Measurements from ENCODE around the gene MCM9. TPM values are rescaled to one million over a fixed set of nuclear protein-coding genes. Genes with fewer than 3 reads are reported as not detected.

The MCM9 gene
- total RNA-seq, 1 donor from 2014 or later = 6.0 TPM

GRCh38 chr6:118935331-118935668 is 341 bp upstream of the MCM9 start:
- DNase-seq = no peak
- ATAC-seq = no peak
- intact Hi-C loops (cut with micrococcal nuclease) = no loop called here

- intact Hi-C loops (cut with micrococcal nuclease) = no loop called here
- ATAC-seq (no peak), DNase-seq (no peak)
Measured at GRCh38 chr6:118933855-118934460, 1.0 kb downstream of the MCM9 start.

- ATAC-seq = no peak
- intact Hi-C loops (cut with micrococcal nuclease) = no loop called here
- DNase-seq = no peak
Measured at GRCh38 chr6:118932421-118932820, 2.5 kb downstream of the MCM9 start.

- DNase-seq = no peak
- no peak for ATAC-seq
- intact Hi-C loops (cut with micrococcal nuclease) = no loop called here
Measured at GRCh38 chr6:118931436-118931835, 3.5 kb downstream of the MCM9 start.

GRCh38 chr6:118930680-118931079 is 4.3 kb downstream of the MCM9 start:
- intact Hi-C loops (cut with micrococcal nuclease) = no loop called here
- no peak for DNase-seq

GRCh38 chr6:118923035-118923434 is 11.9 kb downstream of the MCM9 start:
- DNase-seq (no peak), ATAC-seq (no peak)
- intact Hi-C loops (cut with micrococcal nuclease) = no loop called here

More at GRCh38 chr6:118930680-118931079, 4.3 kb downstream of the MCM9 start:
- ATAC-seq = no peak

GRCh38 chr6:118921084-118921483 is 13.9 kb downstream of the MCM9 start:
- no peak for DNase-seq
- no peak for ATAC-seq

GRCh38 chr6:118918329-118918725 is 16.6 kb downstream of the MCM9 start:
- intact Hi-C loops (cut with micrococcal nuclease) = no loop called here
- no peak for ATAC-seq
- no peak for DNase-seq

More at GRCh38 chr6:118921084-118921483, 13.9 kb downstream of the MCM9 start:
- intact Hi-C loops (cut with micrococcal nuclease) = no loop called here

GRCh38 chr6:118917546-118918328 is 17.2 kb downstream of the MCM9 start:
- ATAC-seq (no peak), DNase-seq (no peak)
- intact Hi-C loops (cut with micrococcal nuclease) = no loop called here

GRCh38 chr6:118914598-118914997 is 20.4 kb downstream of the MCM9 start:
- DNase-seq (no peak), ATAC-seq (no peak)
- intact Hi-C loops (cut with micrococcal nuclease) = no loop called here

GRCh38 chr6:118913161-118913560 is 21.8 kb downstream of the MCM9 start:
- intact Hi-C loops (cut with micrococcal nuclease) = no loop called here
- no peak for ATAC-seq
- DNase-seq = no peak

GRCh38 chr6:118912646-118913045 is 22.3 kb downstream of the MCM9 start:
- no peak for ATAC-seq
- DNase-seq = no peak
- intact Hi-C loops (cut with micrococcal nuclease) = no loop called here

GRCh38 chr6:118908441-118908840 is 26.5 kb downstream of the MCM9 start:
- intact Hi-C loops (cut with micrococcal nuclease) = no loop called here
- ATAC-seq = no peak
- no peak for DNase-seq

- intact Hi-C loops (cut with micrococcal nuclease) = no loop called here
- DNase-seq (no peak), ATAC-seq (no peak)
Measured at GRCh38 chr6:118905851-118906250, 29.1 kb downstream of the MCM9 start.

GRCh38 chr6:118905084-118905483 is 29.9 kb downstream of the MCM9 start:
- intact Hi-C loops (cut with micrococcal nuclease) = no loop called here
- DNase-seq (no peak), ATAC-seq (no peak)

GRCh38 chr6:118903691-118904090 is 31.3 kb downstream of the MCM9 start:
- no peak for DNase-seq
- intact Hi-C loops (cut with micrococcal nuclease) = no loop called here
- ATAC-seq = no peak

- intact Hi-C loops (cut with micrococcal nuclease) = no loop called here
- no peak for ATAC-seq
Measured at GRCh38 chr6:118903138-118903537, 31.8 kb downstream of the MCM9 start.

GRCh38 chr6:118902726-118903125 is 32.2 kb downstream of the MCM9 start:
- no peak for DNase-seq
- intact Hi-C loops (cut with micrococcal nuclease) = no loop called here
- ATAC-seq = no peak

More at GRCh38 chr6:118903138-118903537, 31.8 kb downstream of the MCM9 start:
- DNase-seq = no peak

GRCh38 chr6:118899948-118900347 is 35.0 kb downstream of the MCM9 start:
- no peak for ATAC-seq
- no peak for DNase-seq
- intact Hi-C loops (cut with micrococcal nuclease) = no loop called here

- DNase-seq = no peak
- ATAC-seq = no peak
- intact Hi-C loops (cut with micrococcal nuclease) = no loop called here
Measured at GRCh38 chr6:118897386-118897785, 37.6 kb downstream of the MCM9 start.

All from left ventricle myocardium superior (tissue), 1 donor.